SIG-M5 treated with dmso at 0.1 percent for 504 hours (cell line): ENCODE measurements around the gene HLA-DPA1.

ENCODE experiments used
- DNase-seq: peaks from one replicate; lab custom pipeline; 2025; ENCODE audit not compliant: unreplicated experiment; lab: John Stamatoyannopoulos, UW

HLA-DPA1 gene

GRCh38 chr6:33088931-33089620 lies 15.6 kb upstream of the HLA-DPA1 start:
- DNase-seq, result no peak

- DNase-seq, result no peak
Observed at GRCh38 chr6:33088258-33088930, 14.9 kb upstream of the HLA-DPA1 start.

DNA sequence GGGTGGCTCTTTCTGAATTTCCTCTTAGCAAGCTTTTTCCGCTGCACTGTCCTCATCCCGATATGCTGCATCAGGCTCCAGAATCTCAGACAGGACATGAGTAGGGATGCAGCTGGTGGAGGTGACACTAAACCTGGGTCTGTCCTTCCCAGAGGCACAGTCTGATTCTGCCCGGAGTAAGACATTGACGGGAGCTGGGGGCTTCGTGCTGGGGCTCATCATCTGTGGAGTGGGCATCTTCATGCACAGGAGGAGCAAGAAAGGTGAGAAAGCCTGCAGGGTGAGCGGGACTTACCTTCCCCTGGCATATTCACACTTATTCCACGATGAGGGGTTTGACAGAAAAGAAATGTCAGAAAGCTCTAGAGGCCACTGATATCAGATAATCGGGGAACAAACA lies 12.2 kb upstream of the HLA-DPA1 start:
- no peak for DNase-seq

DNA sequence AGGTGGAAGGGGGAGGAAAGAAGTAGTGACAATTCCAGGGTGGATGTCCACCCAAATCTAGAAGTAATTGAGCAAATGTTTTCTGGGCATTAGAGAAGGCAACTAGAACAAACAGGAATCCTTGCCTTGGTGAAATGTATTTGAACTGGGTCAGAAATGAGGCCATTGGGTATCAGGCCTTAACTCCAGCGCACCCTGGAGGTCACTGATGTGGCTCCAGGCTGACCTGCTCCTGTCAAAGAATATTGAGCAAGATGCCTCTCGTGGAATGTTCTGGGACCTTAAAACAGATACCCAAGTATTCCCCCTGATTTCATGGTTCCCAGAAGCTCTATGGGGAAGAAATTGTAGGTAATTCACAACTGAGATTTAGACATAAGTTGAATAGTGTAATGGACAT lies 9.3 kb upstream of the HLA-DPA1 start:
- peak; percentile 10 for DNase-seq

DNA sequence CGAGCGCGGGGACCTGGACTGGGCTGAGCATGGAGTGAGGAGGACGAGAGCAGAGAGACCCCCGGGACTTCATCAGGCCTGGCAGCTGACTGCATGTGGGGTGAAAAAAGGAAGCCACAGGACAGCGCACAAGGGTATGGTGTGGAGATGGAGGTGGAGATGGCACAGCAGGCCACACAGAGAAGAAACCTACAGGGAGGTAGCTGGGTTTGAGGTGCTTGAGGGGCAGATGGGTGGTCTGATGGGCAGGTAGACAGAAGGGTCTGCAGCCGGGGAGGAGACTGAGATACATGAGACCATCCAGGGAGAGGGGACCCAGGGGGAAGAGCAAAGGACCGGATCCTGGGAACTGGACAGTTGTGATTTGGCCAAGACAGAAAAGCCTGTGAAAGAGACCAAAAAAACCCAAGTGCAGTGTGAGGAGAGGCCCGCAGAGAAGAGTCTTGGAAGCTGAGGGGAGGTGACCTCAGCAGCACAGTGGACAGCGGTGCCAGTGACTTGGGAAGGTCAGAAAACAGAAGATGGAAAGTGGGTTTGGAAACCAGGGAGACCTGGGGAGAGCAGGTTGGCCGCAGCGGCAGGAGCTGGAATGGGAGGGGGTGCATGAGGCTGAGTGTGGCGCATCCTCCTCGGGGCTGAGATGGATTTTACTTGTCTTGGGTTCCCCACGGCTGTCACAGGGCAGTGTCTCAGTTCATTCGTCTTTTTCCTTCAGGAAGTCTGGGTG lies 7.8 kb upstream of the HLA-DPA1 start:
- DNase-seq, result no peak

GRCh38 chr6:33080127-33081089 lies 7.0 kb upstream of the HLA-DPA1 start:
- DNase-seq, result no peak

DNA sequence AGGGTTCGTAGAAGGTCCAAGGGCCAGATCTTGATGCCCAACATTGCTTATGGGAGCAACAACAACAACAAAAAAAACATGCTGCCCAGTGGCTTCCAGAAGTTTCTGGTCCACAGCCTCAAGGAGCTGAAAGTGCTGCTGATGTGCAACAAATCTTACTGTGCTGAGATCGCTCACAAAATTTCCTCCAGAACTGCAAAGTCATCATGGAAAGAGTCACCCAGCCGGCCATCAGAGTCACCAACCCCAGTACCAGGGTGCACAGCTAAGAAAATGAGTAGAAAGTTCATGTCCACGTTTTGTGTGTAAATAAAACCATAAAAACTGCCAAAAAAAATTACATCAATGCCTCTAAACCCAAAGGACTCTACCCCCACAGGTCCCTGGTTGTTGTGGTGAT lies 6.1 kb upstream of the HLA-DPA1 start:
- DNase-seq, result no peak

- DNase-seq, result no peak
Observed at GRCh38 chr6:33078919-33079521, 5.6 kb upstream of the HLA-DPA1 start.

GRCh38 chr6:33078442-33078841 lies 5.0 kb upstream of the HLA-DPA1 start:
- DNase-seq, result no peak

DNA sequence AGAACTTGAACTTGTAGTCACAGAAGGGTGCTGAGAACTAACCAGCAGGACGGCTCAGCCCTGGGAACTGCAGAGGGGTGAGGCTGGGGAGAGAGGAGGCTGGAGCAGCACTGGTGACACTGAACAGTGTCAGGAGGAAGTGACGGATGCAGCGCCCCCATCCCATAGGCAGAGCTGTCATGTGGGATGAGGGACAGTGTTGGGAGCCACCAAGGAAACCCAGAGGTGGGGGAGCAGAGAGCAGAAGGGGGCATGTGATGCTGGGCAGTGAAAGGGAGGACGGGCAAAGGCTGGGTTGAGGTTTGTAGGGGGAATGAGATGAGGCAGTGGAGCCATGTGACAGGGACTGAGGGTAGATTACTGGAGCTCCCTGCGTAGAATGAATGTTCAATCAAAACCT lies 4.5 kb upstream of the HLA-DPA1 start:
- DNase-seq, result no peak

DNA sequence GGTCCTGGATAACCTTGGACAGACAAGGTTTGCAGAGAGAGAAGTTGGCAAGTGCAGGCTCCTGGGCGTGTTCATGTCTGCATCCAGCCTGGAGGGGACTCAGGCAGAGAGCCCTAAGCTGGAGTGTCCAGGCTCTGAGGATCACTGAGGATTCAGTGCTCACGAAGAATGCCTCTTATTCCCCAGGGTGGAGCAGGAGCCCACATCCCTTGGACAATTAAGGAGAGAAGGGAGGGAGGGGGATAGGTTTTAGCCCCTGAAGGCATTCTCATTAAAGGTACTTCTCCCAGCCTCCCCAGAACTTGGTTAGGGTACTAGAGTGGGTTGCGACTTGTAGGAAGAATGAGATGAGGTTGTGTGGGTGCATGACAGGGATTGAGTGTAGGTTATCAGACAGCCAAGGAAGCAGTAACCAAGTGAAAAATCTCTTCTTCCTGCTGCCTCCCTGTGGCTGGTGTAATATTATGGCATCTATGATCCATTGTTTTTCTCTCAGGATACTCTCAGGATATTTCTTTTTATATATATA lies 3.0 kb upstream of the HLA-DPA1 start:
- no peak for DNase-seq

DNA sequence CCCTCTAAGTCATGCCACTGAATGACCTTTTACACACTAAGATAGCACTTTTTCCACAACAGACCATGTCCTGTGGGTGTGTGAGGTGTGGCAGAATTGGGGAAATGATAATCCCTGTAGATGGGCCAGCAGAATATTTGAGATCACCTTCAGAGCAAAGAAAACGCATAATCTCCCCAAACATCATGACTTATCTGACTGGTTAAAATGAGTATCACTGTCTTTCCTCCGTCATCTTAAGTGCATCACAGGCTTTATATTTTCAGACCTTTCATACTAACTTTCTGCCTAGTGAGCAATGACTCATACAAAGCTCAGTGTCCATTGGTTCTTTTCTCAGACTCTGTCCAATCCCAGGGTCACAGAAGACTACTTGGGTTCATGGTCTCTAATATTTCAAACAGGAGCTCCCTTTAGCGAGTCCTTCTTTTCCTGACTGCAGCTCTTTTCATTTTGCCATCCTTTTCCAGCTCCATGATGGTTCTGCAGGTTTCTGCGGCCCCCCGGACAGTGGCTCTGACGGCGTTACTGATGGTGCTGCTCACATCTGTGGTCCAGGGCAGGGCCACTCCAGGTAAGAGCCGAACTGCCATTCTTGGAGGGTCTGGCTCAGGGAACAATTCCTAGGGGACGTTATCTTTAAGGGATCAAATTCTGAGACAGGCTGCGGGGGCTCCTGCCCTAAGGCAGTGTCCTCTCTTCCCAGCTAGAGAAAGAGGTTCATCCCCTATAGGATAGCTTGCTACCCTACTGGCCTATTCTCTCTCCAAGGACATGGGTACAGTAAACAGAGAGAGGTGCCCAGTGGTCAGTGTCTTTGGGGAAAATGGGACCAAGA lies 2.3 kb upstream of the HLA-DPA1 start, which contains the start of gene HLA-DPB1:
Gene HLA-DPB1, plus strand, starts transcription at position 423 of the 838 bp plus-strand sequence. Its CDS starts 52 bp downstream, at position 475.
- DNase-seq, result peak; percentile 62

DNA sequence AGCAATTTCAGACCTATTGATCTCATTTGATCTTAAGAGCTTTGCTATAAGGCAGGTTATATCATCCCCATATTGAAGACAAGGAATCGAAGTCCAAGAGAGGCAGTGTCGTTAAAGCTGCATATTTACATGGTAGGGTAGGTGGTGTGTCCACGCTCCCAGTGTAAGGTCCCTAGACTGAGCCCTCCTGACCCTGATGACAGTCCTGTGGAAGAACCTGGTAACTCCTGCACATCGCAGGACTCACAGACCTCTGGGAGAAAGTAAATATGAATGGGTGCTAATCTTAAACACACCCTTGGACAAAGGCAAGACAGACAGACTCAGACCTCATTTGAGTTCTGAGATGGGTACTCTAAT lies 1.7 kb upstream of the HLA-DPA1 start:
- no peak for DNase-seq

GRCh38 chr6:33072508-33073100 lies 845 bp downstream of the HLA-DPA1 start:
- DNase-seq, result no peak

GRCh38 chr6:33071569-33071968 lies 1.9 kb downstream of the HLA-DPA1 start:
- no peak for DNase-seq

DNA sequence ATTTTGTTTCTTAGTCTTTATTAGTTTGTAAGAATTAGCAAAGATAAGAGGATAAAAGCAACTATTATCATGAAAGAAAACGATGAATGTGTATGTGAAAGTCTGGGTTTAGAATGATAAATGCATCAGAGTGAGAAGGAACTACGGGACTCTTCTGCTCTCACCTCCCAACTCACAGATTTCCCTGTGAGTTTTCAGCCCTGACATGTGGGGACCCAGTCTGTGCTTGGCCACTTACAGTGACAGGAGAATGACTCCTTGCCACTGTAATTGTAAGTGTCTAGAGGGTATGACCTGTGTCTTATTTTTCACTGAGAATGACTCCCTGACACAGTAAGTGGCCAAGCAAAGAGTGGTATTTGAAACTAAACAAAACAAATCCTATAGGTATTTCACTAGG lies 2.5 kb downstream of the HLA-DPA1 start:
- no peak for DNase-seq

GRCh38 chr6:33069021-33069738 lies 4.3 kb downstream of the HLA-DPA1 start:
- DNase-seq, result no peak

GRCh38 chr6:33066917-33067521 lies 6.4 kb downstream of the HLA-DPA1 start:
- DNase-seq, result no peak
